ENCODE results near the gene PACS2.
A peak's percentile ranks its signal among the peaks of the same experiment; 100 is the strongest.
"Not testable (repeated sequence)": the region's sequence is repeated elsewhere in the genome, so short reads cannot be mapped to it uniquely, and the experiment has no call there.

PACS2 gene

DNA sequence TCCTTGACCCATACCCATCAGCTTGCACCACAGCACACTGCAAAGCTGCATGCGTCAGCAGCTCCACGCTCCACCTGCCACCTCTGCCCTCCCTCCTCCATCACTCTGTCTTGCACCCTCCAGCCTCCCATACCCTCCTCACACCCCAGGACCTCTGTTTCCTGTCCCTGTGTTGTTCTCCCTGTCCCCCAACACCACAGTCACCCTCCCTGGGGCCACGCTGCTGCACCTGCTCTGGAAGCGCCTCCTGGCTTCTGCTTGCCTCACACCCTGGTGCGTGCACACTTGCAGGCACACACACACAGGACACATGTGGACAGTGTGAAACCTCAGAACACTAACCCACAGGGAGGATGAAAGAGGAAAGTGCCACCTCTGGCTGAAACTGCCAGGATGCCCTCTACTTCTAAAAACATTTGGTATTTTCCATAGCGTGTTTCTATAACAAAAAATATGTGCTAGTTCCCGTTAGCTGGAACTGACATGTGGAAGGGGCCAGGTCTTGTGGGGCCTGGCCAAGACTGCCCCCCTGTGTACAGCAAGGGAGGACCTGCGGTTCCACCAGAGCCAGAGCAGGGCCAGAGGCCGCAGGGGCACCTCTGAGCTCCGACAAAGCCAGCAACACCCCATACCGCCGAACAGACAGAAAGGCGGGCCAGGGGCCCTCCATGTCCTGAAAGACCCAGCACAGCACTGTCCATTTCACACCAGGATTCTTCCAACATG, 23.8 kb upstream of the PACS2 start:
- no peak for DNase-seq

DNA sequence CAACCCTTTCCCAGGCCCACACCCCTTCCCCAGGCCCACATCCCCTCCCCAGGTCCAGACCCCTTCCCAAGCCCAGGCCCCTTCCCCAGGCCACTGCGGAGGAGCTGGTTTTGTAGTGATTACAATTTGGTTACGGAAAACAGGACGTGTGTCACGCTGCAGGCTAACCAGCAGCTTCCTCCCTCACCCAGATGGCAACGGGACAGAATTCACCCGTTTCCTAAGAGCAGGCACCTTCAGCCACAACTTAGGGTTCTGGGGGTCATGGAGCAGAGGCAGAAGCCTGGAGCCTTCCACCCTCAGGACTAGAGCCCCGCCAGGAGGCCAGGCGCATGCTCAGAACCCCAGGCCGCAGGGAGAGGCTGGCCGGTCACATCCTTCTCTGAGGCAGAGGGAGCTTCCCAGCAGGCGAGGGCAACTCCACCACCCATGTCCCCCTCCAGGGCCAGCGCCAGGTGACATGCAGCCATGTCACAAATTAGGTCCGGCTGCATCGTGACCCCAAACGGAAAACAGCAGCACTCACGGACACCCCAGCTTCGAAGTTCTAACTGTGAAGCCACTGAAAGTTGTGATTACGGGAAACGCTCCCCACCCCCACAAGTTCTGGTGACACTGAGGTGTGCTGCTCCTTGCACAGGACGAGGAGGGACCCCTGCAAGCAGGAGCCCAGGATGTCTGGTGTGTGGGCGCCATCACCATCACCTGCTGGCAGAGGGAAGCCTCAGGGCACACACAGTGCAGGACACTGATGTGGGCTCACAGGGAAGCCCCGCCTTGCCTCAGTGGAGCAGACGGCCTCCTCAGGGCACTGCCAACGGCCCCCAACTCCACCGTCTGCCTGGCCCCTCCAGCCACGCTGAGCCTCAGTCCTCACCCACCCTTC, 21.5 kb upstream of the PACS2 start:
- DNase-seq, result no peak

DNA sequence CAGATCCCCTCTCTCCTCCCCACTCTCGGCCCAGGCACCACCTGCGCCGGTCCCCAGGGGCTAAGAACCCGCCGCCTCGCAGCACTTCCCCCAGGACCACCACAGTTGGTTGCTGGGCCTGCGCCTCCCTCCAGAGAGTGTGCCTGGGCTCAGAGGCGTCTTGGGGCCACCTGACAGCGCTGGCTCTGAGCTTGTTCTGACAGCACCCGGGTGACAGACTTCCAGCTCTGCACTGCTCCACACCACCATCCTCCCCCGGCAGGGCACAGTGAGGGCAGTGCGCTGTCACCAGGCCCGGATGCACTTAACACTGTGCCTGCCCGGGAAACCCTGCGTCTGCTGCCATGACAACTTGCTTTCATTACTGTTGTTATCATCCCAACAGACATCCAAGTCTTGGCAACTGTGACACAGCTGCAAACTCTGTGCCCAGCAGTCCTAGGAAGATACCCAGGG, 20.4 kb upstream of the PACS2 start:
- DNase-seq, result peak; percentile 42

DNA sequence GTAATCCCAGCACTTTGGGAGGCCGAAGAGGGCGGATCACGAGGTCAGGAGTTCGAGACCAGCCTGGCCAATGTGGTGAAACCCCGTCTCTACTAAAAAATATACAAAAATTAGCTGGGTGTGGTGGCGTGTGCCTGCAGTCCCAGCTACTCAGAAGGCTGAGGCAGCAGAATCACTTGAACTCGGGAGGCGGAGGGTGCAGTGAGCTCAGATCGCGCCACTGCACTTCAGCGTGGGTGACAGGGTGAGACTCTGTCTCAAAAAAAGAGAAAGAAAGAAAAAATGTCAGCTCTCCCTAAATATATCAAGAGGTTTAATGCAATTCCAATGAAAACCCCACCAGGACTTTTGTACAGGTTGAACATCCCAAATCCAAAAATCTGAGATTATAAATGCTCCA, 17.2 kb upstream of the PACS2 start:
- DNase-seq, result not testable (repeated sequence)

DNA sequence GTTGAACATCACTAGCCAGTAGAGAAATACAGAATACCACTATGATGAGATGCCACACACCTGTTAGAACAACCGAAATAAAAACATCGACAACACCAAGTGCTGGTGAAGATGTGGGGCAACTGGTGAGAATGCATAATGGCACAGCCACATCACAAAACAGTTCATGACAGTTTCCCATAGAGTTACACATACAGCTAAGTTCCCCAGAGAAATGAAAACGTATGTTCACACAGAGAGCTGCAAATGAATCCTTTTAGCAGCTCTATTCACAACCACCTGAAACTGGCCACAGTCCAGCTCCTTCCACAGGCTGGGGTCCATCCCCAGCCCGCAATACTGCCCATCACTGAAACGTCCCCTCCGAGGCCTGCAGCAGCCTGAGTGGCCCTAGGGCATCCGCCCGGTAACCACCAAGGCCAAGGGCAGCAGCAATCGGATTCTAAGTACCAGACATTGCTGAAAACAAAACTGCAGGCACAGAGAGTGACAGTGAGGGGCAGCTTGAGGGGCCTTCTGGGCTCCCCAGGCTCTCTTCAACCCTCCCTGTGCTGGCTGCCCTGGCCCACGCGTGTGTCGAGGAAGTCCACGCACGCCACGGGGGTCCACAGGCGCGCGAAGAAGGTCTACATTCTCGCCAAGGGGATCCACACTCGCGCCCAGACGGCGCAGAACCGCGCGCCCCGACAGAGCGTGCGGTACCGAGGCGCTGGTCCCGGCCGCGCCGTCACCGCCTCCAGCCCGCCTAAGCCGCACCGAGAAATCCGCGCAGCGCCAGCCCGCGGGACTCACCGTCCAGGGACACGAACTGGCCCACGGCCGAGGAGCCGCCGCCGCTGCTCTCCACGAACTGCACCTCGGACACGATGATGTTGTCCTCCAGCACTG, 14.7 kb upstream of the PACS2 start:
- peak; percentile 36 for DNase-seq

DNA sequence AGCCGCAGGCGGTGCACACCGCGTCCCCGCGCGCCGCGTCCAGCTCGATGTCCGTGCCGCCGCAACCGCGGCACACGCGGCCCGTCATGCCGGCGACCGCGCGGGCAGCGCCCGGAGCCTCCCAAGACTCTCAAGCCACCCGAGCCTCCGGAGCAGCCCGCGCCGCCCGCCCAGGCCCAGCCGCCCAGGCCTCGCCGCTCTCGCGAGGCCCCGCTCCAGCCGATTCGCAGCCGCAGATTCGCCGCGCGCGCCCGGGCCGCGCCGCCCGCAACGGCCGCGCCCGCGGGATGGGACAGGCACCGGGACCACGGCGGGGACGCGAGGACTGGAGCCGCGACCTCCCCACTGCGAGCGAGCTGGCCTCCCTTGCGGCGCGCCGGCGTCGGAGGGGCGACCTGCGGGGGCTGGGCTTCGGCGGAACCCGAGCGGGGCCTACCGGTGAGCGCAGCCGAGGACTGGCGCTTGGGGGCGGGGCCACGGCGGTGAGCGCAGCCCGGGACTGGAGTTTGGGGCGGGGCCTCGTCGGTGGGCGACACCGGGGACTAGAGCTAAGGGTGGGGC, 13.9 kb upstream of the PACS2 start, which contains the start of gene BRF1:
Gene BRF1 (minus strand): TSS at position 460 of the 561 bp plus-strand sequence. CDS start 372 bp downstream, at position 88.
- DNase-seq, result peak; percentile 97

DNA sequence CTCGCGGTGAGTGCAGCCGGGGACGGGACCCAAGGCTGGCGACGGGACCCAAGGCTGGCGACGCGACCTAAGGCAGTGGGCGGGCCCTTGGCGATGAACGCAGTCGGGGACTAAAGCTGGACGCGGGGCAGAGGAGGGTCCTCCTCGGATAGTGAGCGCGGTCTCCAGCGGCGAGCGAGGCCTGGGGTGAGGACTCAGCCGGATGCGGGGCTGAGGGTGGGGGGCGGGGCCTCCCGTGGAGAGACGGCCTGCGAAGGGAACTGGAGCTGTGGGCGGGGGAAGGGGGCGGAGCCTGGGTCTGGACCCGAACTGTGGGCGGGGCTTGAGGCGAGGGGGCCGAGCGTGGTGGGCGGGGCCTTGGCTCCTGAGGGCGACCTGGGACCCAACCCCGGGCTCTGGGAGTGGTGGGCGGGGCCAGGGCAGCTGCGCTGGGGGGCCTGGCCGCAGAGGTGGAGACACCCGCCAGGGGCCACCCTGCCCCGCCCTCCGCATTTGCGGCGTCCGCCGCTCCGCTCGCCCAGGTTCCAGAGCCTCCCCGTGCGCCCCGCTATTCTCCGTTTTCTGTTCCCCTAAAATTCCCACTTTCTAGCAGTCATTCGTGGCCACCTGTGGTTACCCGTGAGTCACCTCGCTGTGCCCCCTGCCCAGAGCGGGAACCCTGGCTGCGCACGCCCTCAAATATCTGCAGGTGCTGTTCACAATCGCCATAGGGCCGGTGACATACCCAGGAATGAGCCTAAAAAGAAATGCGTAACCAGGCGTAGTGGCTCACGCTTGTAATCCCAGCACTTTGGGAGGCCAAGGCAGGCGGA, 13.2 kb upstream of the PACS2 start:
- peak; percentile 99 for DNase-seq

DNA sequence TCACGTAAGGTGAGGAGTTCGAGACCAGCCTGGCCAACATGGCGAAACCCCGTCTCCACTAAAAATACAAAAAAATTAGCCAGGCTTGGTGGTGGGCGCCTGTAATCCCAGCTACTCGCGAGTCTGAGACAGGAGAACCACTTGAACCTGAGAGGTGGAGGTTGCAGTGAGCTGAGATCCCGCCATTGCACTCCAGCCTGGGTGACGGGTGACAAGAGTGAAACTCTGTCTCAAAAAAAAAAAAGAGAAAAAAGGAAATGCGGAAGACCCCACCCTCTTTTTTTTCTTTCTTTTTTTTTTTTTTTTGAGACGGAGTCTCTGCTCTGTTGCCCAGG, 12.7 kb upstream of the PACS2 start:
- DNase-seq, result not testable (repeated sequence)

DNA sequence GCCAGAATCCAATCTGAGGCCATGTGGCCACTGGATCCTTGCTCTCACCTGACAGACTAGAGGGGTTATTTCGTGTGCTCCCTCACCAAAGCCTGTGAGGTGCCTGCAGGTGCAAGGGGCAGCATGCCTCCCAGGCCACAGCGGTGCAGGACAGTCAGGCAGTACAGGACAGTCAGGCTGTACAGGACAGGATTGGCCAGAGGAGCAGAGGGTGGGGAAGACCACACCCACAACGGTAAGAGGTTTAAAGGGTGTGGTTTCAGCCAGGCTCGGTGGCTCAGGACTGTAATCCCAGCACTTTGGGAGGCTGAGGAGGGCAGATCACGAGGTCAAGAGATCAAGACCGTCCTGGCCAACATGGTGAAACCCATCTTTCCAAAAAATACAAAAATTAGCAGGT, 10.6 kb upstream of the PACS2 start:
- no peak for DNase-seq

DNA sequence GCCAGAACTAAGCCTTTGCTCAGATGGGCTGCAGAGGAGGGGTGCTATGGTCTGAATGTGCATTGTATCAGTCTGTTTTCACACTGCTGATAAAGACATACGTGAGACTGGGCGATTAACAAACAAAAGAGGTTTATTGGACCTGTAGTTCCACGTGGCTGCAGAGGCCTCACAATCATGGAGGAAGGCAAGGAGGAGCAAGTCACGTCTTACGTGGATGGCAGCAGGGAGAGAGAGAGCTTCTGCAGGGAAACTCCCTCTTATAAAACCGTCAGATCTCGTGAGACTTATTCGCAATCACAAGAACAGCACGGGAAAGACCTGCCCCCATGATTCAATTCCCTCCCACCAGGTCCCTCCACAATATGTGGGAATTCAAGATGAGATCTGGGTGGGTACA, 10.0 kb upstream of the PACS2 start:
- no peak for DNase-seq

DNA sequence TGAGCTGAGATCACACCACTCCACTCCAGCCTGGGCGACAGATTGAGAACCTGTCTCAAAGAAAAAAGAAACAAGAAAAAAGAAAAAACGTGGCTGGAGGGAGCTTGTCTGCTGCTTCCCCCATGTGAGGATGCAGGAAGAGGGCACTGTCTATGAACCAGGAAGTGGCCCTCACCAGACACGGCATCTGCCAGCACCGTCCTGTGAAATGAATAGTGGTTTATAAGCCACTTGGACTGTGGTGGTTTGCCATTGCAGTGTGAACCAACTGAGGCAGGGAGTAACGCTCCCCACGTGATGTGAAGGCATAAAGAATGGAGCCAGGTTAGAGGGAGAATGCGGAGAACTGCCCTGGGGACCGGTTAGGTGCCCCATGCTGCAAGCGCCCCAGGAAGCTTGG, 9.2 kb upstream of the PACS2 start:
- DNase-seq, result no peak

DNA sequence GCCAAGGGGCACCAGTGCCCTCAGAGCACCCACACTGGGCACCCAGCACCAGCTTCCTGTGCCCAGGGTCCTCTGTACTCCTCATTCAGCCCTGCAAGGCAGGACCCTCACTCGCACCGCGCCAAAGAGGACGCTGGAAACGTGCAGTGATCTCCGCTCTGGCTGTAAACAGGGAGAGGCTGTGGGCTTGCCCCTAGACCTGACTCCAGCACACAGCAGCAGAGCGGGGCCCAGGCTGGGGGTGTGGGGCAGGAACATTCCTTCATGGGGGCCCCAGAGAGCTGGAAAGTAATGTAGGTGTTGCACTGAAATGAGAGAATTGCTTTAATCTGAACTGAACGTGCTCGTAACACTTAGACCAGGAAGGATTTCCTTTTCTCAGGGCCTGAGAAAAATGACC, 8.8 kb upstream of the PACS2 start:
- DNase-seq, result no peak

DNA sequence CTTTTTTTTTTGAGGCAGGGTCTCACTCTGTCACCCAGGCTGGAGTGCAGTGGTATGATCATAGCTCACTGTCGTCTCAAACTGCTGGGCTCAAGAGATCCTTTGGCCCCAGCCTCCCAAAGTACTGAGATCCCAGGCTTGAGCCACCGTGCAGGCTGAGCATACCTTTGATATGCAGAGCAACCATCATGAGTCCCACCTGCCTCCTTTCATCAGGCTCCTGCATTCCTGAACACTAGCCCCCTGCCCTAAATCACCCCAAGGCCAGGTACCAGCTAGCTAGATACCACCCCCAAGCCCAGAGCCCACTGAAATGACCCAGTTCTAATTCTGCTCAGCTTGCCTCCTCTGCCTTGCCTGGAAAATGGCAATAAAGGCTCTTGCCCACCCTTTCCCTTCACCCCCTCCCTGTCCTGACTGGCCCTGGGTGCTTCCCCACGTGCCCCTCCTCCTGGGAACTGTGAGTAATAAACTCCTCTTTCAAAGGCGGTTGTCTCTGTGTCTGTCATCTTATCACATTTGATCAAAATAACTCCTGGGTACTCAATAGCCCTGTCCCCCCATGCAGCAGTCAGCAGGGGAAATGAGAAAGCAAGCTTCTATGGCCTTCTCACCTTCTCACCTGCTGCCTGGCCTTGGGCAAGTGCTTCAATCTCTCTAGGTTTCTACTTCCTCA, 7.4 kb upstream of the PACS2 start:
- no peak for DNase-seq

DNA sequence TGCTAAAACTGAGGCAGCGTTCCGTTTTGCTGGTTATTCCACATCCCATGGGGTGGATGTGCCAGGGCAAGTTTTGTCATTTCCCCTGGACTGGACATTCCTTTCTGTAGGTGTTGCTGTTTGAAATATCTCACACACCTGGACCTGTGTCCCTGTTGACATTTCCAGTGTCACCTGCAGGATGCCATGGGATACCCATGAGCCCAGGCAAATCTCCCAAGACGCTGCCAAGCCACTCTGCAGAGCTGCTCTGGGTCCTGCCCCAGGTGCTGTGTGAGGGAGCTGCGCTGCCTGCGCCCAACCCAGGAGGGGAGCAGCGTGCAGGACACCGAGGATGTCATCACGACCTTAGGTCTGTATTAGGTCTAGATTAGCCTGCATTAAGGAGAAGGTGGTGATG, 5.2 kb upstream of the PACS2 start:
- DNase-seq, result no peak

DNA sequence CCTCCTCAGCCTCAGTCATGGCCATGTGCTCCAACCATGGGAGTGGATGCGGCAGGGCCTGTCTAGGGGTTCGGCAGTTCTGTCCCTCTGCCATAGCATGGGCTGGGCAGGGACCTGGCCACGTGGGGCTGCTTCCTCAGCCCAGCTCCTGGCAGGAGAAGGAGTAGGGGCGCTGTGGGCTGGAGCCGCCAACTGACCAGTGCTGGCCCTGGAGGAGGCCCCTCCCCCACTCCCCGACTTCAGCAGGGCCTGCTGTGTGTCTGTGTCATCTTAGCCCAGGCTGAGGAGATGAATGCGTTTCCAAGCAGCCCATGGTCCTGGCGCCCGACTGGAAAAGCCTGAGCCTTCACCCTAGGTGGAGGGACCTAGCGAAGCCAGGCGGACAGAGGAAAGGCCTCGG, 2.7 kb upstream of the PACS2 start:
- DNase-seq, result no peak

DNA sequence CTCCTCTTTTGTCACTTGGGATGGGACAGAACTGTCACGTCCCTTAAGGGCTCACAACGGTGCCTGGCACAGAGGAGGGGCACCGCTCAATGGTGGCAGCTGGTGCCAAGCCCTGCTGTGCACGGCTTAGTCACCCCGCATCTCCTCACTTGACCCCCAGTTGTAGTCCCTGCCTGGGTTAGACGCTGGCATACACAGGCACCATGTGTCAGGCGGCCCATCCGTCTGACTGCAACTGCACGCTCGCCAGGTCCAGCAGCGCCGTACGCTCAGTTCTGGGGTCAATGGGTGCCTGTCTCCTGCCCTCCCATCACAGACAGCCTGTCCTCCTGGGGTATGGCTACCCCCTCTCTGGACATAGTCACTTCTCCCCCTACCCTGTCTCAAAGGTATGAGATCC, 1.6 kb upstream of the PACS2 start:
- no peak for DNase-seq

DNA sequence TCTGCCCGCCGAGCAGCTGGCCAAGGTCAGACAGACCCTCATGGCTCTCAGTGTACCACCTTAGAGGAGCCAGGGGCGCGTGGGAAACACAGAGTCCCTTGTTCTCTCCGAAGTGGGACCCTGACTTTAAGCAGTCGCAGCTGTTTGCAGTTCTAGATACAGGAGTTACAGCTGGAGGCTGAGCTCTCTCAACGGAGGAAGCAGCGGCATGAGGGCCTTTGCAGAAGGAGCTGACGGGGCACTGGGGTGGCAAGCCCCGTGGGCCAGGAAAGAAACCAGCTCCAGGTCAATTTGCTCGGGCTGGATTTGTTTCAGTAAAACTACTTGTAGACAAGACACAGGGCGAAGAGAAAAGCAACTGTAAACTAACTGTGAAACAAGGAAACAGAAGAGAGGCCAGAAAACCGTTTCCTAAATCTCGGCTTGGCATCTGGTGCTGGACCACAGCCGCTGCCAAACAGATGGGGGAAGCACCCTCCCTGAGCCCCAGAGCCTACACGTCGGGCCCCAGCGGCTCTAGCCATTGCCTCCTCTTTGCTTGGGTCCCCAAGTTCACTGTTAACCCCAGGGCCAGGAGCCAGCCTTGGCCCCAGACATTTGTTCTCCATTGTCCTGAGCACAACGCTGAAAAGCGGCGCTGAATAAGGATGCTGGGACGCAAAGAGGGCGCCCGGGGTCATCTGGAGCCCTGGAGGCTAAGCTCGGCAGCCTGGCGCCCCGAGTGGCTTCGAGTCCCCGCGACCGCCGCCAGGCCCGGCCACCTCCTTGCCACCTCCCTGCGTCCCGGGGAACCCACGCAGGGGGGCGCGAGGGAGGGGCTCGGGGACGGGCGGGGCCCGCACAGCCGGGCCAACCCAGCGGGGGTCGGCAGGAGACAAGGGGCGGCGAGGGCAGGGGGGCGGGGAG, 914 bp upstream of the PACS2 start:
- peak; percentile 53 for DNase-seq

DNA sequence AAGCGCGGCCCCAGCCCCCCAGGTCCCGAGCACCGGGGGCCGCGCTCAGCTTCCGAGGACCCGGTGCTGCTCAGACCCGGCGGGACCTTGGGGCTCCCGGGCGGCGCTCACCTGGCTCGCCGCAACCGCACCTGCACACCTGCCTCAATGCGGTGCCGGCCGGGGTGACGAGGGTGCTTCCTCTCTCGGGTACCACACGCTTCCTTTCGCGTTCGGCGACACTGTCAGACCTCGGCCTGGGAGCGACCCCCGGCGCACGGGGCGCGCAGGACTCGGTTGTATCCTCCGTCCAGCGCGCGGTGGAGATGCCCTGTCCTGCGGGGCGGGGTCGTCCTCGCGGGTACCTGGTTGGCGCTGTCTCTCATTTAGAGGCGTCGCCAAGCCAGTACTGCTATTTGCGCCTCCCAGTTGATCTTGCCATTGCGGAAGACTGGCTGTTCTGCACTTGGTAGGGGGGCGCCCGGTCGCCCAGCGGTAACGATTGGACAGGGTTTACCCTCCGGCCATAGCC, 718 bp downstream of the PACS2 start:
- peak; percentile 51 for DNase-seq

DNA sequence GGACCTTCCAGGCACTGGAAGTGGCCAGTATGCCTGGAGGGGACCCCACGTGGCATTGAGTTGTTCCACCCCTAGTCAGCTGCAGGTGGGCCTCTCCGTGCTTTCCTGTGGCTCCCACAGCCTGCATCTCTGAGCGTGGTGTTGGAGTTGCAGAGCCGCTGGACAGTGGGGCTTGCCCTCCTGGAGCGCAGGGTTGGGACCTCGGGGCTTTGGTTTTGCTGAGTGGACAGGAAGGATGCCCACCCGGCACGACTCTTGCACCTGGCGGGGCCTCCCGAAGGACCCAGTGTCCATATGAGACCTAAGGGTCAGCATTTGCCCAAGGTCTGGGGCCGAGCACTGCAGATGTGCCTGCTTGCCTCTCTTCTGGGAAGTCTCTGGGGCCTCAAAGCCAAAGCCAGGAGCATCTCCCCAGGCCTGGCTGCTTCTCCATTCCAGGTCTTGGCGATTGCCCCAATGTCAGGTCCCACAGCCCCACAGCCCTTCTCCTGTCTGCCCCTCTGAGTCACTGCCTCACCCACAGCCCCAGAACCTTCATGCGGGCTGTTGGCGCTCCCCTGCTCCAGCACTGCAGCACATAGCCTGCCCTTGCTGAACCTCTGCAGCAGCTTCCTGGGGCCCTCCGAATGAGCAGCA, 1.5 kb downstream of the PACS2 start:
- DNase-seq, result no peak

DNA sequence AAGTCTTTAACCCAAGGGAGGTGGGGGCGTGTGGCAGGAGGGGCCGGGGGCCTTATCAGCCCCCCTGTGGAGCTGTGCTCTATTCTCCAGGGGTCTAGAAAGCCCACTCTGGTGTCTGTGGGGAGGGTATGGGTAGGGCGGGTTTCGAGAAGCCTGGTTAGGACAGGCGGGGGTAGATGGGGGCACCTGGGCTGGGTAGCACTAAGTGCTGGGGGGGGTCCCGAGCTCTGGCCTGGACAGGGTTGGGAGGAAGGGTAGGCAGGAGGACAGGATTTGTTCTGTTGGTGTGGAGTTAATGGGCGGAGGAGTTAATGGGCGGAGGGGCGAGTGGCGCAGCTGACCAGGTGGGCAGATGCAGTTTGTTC, 2.0 kb downstream of the PACS2 start:
- DNase-seq, result no peak
